GM19395 (cell line): ENCODE results near the gene BRCA2.

Experiments
- ATAC-seq: cut with Tn5 transposase; IDR thresholded peaks from one replicate; pipeline ENCODE4 v1.9.1; 2021; ENCODE audit warnings: mild to moderate bottlenecking, moderate library complexity; ENCODE audit not compliant: unreplicated experiment

Gene BRCA2

GRCh38 chr13:32427852-32428580, 112.7 kb downstream of the BRCA2 start, which contains the start of gene N4BP2L1:
TSS of gene N4BP2L1 (minus strand) at chr13:32428130. CDS start at chr13:32428082, 48 bp downstream.
- ATAC-seq: peak; percentile 73

- ATAC-seq: no peak
Measured at GRCh38 chr13:32428581-32429432, 113.5 kb downstream of the BRCA2 start.

- ATAC-seq: no peak
Measured at GRCh38 chr13:32429433-32429909, 114.2 kb downstream of the BRCA2 start.

- ATAC-seq: no peak
Measured at GRCh38 chr13:32430018-32430747, 114.9 kb downstream of the BRCA2 start.

- no peak for ATAC-seq
Measured at GRCh38 chr13:32431361-32431760, 116.1 kb downstream of the BRCA2 start.

- no peak for ATAC-seq
Measured at GRCh38 chr13:32432856-32433255, 117.5 kb downstream of the BRCA2 start.

- ATAC-seq: no peak
Measured at GRCh38 chr13:32438871-32439270, 123.6 kb downstream of the BRCA2 start.

GRCh38 chr13:32443111-32443510, 127.8 kb downstream of the BRCA2 start:
- ATAC-seq: no peak

GRCh38 chr13:32445461-32445860, 130.2 kb downstream of the BRCA2 start:
- ATAC-seq: no peak

GRCh38 chr13:32446220-32446619, 130.9 kb downstream of the BRCA2 start:
- ATAC-seq: no peak

- ATAC-seq: no peak
Measured at GRCh38 chr13:32446773-32447465, 131.6 kb downstream of the BRCA2 start.

GRCh38 chr13:32447894-32448623, 132.8 kb downstream of the BRCA2 start:
- no peak for ATAC-seq

GRCh38 chr13:32448972-32449371, 133.7 kb downstream of the BRCA2 start:
- no peak for ATAC-seq
